GM19099 (cell line): Measurements from ENCODE around the gene ALG3.

Experiments
- POLR2A ChIP-seq: IDR thresholded peaks from 3 replicates; pipeline ENCODE4 v1.6.1; 2011; ENCODE audit warnings: low read depth; ENCODE audit not compliant: insufficient read length; ENCODE audit errors: extremely low read depth

ALG3 gene

DNA sequence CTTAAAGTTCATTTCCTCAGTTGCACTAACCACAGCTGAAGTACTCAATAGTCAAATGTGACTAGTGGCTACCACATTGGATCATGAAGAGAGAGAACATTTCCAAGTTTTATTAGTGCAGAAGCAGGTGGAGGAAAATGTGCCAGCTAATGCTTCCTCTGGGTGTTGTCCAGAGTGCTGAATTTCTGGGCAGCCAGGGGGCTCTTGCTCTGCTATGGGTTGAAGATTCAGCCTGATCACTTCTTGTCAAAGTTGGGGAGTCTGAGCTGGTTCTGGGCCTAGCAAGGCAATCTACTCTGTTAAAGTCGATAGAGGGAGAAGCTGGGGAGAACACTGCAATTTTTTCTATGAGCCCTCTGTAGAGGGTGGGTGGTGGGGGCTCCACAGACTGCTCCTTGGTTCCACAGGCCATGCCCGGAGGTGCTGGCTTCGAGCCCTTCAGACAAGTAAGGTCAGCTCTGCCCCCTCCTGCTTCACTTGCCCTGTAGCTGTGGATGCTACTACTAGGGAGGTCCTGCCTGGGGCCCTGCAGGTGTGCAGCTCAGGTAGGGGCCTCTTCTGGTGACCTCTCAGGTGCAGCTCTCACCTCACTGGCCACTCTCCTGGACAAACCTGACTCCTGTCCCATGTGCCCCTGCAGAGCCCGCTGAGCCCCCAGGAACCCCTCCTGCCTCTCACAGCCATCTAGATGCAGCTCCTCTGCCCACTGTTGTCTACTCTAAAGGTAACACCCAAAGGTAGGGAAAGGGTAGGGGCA lies 8.2 kb downstream of the ALG3 start:
- no peak for TF ChIP-seq POLR2A

DNA sequence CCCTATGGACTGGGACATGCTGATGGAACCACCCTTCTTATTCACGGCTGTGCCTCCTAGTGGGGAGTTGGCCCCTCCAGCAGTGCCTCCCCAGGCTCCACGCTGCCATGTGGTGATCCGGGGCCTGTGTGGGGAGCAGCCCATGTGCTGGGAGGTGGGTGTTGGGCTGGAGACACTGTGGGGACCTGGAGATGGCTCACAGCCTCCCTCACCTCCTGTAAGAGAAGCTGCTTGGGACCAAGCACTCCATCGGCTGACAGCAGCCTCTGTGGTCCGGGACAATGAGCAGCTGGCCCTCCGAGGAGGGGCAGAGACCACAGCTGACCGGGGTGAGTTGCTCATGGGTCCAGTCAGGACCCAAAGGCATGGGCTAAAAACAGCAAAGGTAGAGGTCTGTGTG lies 9.1 kb downstream of the ALG3 start:
- no peak for TF ChIP-seq POLR2A

DNA sequence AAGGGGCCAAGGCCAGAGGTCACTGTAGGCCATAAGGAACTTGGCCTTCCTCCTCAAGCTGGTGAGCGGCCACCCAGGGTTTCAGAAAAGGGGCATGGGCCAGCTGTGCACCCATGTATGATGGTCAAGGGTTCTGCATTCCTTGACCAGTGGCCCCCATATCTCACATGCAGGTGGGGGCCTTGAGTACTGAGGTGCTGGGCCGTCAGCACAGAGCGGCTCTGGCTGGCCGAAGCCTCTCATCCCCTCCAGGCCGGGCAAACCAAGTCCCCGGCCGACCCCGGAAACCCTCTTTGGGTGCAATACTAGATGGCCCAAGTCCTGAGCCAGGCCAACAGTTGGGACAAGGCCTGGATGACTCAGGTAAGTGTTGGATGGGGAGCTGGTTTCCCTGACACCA lies 9.5 kb downstream of the ALG3 start:
- TF ChIP-seq POLR2A = no peak

DNA sequence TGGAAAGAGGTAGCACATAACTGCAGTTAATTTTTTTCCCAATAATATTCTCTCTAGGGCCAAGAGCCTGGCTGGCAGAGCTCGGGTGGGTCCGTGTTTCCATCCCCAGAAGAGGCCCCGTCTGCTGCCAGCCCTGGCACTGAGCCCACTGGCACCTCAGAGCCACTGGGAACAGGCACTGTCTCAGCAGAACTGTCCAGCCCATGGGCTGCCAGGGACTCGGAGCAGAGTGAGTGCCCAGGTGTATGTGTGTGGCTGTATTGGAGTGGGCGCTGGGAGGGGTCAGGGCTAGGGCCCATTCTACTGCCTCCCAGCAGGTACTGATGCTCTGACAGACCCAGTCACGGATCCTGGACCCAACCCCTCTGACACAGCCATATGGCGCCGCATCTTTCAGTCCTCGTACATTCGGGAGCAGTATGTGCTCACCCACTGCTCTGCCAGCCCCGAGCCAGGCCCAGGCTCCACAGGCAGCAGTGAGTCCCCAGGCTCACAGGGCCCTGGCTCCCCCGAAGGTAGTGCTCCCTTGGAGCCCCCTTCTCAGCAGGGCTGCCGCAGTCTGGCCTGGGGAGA lies 10.4 kb downstream of the ALG3 start:
- TF ChIP-seq POLR2A = no peak

DNA sequence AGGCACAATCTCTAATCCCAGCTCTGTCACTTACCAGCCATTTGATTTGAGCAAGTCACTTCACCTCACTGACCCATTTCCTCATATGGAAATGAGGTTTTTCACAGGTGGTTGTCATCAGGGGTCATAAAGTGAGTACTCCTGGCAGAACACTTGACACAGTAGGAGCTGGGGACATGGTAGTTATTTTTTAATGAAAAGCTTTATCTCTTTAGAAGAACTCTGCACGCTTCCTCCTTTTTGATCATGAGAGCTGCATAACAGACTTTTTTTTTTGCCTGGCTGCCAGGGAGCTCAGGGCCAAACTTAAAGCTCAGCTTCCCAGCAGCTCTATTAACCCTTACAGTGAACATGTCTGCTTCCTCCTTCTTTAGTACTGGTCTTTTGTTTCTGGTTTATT lies 11.0 kb downstream of the ALG3 start:
- no peak for TF ChIP-seq POLR2A

DNA sequence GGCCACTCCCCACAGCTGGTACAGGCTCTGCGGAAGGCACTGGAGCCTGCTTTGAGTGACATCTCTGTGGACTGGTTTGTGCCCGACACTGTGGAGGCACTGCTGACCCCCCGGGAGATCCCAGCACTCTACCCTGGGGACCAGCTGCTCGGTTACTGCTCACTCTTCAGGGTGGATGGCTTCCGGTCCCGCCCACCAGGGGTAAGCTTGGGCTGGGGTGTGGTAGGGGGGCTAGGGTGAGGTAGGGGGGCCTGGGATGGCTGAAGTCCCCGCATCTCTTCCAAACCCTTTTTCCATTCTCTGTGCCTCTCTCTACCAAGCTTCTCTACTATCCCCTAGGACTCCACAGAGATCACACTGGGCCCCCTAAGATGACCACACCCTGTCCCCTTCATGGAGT lies 11.6 kb downstream of the ALG3 start:
- TF ChIP-seq POLR2A = no peak

DNA sequence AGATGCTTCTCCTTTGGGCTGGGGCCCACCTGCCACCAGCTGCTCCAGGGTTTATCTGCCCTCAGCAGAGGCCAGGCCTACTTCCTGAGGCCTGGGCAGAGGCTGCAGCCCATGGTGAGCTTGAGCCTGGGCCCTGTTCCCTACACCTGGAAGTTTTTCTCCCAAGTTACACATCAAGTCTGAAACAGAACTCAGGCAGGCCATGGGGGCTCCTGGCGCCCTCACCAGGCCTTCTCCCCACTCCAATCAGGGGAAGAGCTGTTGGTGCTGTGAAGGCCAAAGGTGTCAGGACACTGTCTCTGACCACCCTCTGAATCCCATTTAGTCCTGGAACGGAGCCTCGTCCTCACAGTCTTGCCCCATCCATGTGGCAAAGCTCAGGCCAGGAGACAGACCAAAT lies 12.1 kb downstream of the ALG3 start:
- no peak for TF ChIP-seq POLR2A

DNA sequence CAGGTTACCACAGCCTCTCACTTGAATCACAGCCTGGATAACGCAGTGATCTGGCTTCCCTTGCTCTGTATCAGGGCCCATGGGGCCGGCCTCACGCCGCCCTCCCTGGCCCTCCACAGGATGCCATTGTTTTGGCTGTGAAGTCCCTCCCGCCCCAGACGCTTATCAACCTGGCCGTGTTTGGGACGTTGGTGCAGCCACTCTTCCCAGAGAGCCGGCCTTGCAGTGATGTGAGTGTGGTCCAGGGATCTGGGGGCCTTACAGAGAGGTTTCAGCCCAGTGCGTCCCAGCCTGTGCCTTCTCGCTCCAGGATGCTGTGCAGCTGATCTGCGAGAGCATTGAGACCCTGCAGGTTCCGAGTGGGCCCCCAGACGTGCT lies 12.7 kb downstream of the ALG3 start:
- TF ChIP-seq POLR2A = no peak

DNA sequence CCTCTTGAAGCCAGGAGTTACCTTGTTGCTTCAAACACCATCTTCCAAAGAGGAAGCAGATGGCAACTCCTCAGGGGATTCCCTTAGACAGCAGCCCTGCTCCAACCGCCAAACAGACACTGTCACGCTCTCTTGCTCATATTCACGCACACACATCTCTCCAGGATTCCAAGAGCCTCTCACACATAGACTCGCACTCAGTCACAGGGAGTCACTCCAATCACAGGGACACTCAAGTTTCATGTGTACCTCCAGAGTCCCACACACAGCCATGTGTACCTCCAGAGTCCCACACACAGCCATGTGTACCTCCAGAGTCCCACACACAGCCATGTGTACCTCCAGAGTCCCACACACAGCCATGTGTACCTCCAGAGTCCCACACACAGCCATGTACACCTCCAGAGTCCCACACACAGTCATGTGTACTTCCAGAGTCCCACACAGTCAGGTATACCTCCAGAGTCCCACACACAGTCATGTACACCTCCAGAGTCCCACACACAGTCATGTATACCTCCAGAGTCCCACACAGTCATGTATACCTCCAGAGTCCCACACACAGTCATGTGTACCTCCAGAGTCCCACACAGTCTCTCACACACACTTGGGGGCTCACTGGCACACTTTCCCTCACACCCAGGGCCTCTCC lies 13.3 kb downstream of the ALG3 start:
- no peak for TF ChIP-seq POLR2A

DNA sequence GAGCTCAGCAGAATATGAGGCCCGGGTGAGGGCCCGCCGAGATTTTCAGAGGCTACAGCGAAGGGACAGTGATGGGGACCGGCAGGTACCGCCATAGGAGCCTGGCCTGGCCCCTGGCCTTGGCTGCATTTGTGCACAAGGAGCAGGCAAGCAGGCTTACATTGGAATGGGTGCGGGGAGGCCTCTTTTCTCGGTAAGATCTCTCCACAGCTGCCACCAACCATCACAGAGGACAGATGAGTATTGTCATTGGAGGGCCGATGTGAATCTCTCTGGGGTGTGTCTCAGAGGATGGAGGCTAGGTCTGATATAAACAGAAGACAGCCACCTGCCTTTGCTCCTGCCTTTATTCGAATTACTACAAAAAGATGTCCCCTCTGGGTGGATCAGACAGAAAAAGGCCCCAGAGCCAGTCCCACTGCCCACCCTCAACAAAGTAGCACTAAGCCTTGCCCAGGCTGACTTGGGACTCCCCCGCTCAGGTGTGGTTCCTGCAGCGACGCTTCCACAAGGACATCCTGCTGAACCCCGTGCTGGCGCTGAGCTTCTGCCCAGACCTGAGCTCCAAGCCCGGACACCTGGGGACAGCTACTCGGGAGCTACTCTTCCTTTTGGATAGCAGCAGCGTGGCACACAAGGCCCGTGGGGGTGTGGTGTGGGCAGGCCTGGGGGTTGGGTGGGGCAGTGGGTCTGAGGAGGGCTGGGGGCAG lies 13.9 kb downstream of the ALG3 start:
- TF ChIP-seq POLR2A = no peak

DNA sequence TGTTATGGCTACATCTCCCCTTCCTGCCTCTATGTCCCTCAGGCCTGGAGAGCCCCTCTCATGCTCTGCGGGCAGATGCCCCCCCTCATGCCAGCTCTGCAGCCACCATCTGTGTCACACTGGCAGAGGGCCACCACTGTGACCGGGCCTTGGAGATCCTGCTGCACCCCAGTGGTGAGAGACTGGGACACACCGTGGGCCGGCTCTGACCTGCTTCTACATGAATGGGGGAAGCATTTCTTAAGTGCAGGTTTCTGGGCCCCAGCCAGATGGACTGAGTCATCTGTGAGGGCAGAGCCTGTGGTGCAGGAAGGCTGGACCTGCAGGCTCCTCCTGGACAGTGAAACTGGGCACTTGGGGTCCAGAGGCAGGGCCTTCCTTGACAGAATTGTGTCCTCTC lies 14.5 kb downstream of the ALG3 start:
- TF ChIP-seq POLR2A = no peak

DNA sequence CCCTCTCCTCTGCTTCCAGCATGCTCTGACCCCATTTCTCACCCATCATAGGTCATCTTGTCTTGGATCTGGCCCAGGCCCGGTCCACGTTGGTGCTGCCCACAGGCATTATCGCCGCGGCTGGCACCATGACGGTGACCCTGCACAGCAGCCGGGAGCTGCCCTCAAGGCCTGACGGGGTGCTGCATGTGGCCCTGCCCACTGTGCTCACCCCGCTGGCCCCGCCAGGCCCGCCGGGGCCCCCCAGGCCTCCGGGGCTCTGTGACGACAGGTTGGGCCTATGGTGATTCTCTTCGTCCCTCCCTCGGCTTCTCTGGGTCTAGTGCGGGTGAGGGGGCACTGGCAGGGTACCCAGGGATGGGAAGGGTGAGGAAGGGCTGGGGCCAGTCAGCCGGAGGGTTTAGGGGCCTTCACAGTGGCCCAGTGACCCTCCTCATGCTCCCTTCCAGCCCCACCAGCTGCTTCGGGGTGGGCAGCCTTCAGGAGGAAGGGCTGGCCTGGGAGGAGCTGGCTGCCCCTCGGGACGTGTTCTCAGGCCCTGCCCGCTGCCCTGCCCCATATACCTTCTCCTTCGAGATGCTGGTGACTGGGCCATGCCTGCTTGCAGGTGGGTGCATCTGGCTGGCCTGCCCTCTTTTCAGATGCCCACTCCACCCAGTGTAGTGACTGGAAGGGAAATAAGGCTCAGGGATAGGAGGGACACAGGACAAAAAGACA lies 15.5 kb downstream of the ALG3 start:
- no peak for TF ChIP-seq POLR2A

DNA sequence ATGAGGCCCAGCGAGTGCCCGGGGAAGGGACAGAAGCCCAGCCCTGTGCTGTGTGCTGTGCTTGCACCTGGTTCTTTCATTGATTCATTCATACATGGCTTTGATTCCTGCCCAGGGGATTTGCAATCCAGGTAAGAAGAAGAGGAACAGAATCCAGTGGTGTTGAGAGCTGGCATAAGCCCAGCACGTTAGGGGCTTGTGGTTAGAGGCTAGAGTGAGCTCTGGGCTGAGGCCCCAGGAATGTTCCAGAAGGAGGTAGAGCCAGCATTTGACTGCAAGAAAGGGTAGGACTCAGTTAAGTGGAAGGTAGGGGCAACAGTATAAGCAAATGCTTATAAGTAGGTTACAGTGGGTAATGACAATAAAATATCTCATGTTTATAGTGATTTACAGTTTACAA lies 17.1 kb downstream of the ALG3 start:
- TF ChIP-seq POLR2A = no peak

DNA sequence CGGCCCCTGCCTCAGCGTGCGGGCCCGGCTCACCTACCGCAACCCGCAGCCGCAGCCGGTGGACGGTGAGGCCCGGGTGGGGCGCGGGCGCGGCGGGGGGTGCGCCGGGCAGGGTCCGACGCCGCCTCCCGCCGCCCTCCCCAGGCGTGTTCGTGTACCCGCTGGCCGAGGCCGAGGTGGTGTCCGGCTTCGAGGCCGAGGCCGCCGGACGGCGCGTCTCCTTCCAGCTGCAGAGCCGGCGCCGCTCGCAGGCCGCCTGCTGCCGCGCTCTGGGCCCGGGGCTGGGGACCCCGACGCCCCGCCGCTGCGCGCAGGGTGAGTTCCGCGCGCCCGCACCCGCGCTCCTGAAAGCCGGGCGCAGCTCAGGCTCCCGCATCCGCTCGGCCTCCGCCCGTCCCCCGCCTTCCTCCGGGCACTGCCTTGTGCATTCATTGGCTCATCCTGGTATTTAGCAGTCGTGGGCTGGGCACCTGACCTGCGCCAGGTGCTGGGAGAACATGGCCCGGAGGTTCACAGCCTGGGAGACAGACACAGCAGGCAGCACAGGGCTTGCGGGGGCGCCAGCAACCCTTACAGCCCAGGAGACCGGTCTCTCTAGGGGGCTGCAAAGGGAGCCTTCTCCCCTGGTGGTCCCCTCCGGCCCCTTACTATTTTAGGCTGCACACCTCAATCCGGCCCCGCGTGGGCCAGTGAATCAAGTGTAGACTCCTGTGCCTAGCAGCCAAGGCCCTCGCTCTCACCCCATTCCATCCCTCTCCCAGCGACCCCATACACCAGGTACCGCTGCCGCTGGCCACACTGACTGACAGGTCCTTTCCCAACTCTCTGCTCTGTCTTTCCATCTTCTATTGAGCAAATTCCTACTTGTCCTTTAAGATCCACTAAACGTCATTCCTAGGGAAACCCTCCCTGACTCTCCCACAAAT lies 17.9 kb downstream of the ALG3 start:
- no peak for TF ChIP-seq POLR2A
